ENCODE data around the gene SPATA31C2. TPM values are rescaled to one million over a fixed set of nuclear protein-coding genes. Genes with fewer than 3 reads are reported as not detected.
"Not testable (repeated sequence)": the region's sequence is repeated elsewhere in the genome, so short reads cannot be mapped to it uniquely, and the experiment has no call there.

The SPATA31C2 gene
- total RNA-seq, 1 experiment from 2014 or later, result 0.15 TPM

DNA sequence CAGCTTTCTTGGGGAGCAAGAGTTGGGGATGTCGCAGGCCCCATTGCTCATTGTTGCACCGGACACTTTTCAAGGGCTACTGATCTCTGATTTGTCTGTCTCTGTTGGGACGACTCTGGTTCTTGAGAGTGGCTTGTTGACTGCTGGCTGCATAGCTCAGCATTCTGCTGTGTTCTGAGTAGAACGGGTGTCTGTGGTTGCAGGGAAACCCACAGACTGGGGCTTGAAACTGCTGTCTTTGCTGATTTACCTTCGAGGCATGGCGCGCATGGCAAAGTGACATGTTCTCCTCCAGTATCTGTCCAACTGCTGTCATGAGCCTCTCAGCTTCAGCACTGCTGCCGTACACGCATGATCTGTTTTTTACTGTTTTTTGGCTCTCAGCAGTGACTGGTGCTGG, 8.7 kb downstream of the SPATA31C2 start:
- H4K91ac ChIP-seq (ENCODE audit: insufficient read length, low read depth, low read length); H3K79me2 ChIP-seq (ENCODE audit: insufficient read depth, low read length); H3K9me3 ChIP-seq (ENCODE audit: control insufficient read depth, low read depth, low read length); H3K4ac ChIP-seq (ENCODE audit: low read depth, low read length); H2BK5ac ChIP-seq (ENCODE audit: insufficient read length, low read length); H3K79me1 ChIP-seq (ENCODE audit: insufficient read depth, low read depth, low read length, poor library complexity, severe bottlenecking); H3K27ac Mint-ChIP-seq; H2BK20ac ChIP-seq (ENCODE audit: low read depth, low read length, poor library complexity, severe bottlenecking); H3K27ac ChIP-seq (ENCODE audit: insufficient read length, low read depth, low read length); H4K20me1 ChIP-seq (ENCODE audit: control insufficient read depth, insufficient read depth, insufficient read length); H3K4me1 ChIP-seq (ENCODE audit: insufficient read depth, low read length); H3K4me2 ChIP-seq (ENCODE audit: insufficient read depth, insufficient read length, low read length); H3K23ac ChIP-seq (ENCODE audit: insufficient read length, low read depth, low read length); H2AFZ ChIP-seq (ENCODE audit: low read length); H3K36me3 Mint-ChIP-seq (ENCODE audit: insufficient read depth in 1 of 3, low read depth in 3 of 3); H2BK12ac ChIP-seq (ENCODE audit: insufficient read length, low read depth, low read length); H2AK5ac ChIP-seq (ENCODE audit: insufficient read length, low read length); H3K14ac ChIP-seq (ENCODE audit: insufficient read depth, low read length); H3K18ac ChIP-seq (ENCODE audit: insufficient read length, low read depth, low read length); H3K4me1 Mint-ChIP-seq; H2BK120ac ChIP-seq (ENCODE audit: low read depth, low read length, poor library complexity, severe bottlenecking); H3K56ac ChIP-seq (ENCODE audit: insufficient read length, low read depth, low read length); H3K9me3 Mint-ChIP-seq; H3K9ac ChIP-seq (ENCODE audit: extremely low read depth, insufficient read length, low read length); H4K8ac ChIP-seq (replicated peaks; ENCODE audit: insufficient read length, low read depth, low read length); H4K5ac ChIP-seq (ENCODE audit: insufficient read length, low read depth, low read length); DNase-seq; H3K27me3 ChIP-seq (ENCODE audit: insufficient read depth, low read length); H3K27me3 Mint-ChIP-seq (ENCODE audit: low read depth); H2BK15ac ChIP-seq (ENCODE audit: low read depth, low read length); H3T11ph ChIP-seq (ENCODE audit: low read length); H3K23me2 ChIP-seq (ENCODE audit: insufficient read length, low read depth, low read length, poor library complexity, severe bottlenecking); H3K4me3 Mint-ChIP-seq: not testable (repeated sequence)
- WGBS (ENCODE audit: extremely low coverage, insufficient read length, low lambda C conversion rate), result no CpG with 5 or more reads among the region's 9 CpGs

GRCh38 chr9:88127700-88128300, 10.5 kb downstream of the SPATA31C2 start:
- H2BK5ac ChIP-seq (ENCODE audit: insufficient read length, low read length); H2BK120ac ChIP-seq (ENCODE audit: low read depth, low read length, poor library complexity, severe bottlenecking); H2AFZ ChIP-seq (ENCODE audit: low read length); H3K27ac ChIP-seq (ENCODE audit: insufficient read length, low read depth, low read length); H4K20me1 ChIP-seq (ENCODE audit: control insufficient read depth, insufficient read depth, insufficient read length); H3K56ac ChIP-seq (ENCODE audit: insufficient read length, low read depth, low read length); H3K4ac ChIP-seq (ENCODE audit: low read depth, low read length); H3K4me3 Mint-ChIP-seq; H3K27me3 ChIP-seq (ENCODE audit: insufficient read depth, low read length); H3K4me2 ChIP-seq (ENCODE audit: insufficient read depth, insufficient read length, low read length); H3K23me2 ChIP-seq (ENCODE audit: insufficient read length, low read depth, low read length, poor library complexity, severe bottlenecking); H3T11ph ChIP-seq (ENCODE audit: low read length); H3K4me1 Mint-ChIP-seq; H3K9me3 ChIP-seq (ENCODE audit: control insufficient read depth, low read depth, low read length); H3K79me1 ChIP-seq (ENCODE audit: insufficient read depth, low read depth, low read length, poor library complexity, severe bottlenecking); H2BK12ac ChIP-seq (ENCODE audit: insufficient read length, low read depth, low read length); DNase-seq; H3K36me3 Mint-ChIP-seq (ENCODE audit: insufficient read depth in 1 of 3, low read depth in 3 of 3); H2BK20ac ChIP-seq (ENCODE audit: low read depth, low read length, poor library complexity, severe bottlenecking); H3K23ac ChIP-seq (ENCODE audit: insufficient read length, low read depth, low read length); H4K91ac ChIP-seq (ENCODE audit: insufficient read length, low read depth, low read length); H3K18ac ChIP-seq (ENCODE audit: insufficient read length, low read depth, low read length); H3K9me3 Mint-ChIP-seq; H3K27ac Mint-ChIP-seq; H3K14ac ChIP-seq (ENCODE audit: insufficient read depth, low read length); H4K5ac ChIP-seq (ENCODE audit: insufficient read length, low read depth, low read length); H3K79me2 ChIP-seq (ENCODE audit: insufficient read depth, low read length); H3K9ac ChIP-seq (ENCODE audit: extremely low read depth, insufficient read length, low read length); H2AK5ac ChIP-seq (ENCODE audit: insufficient read length, low read length); H3K4me1 ChIP-seq (ENCODE audit: insufficient read depth, low read length); H3K27me3 Mint-ChIP-seq (ENCODE audit: low read depth); H4K8ac ChIP-seq (replicated peaks; ENCODE audit: insufficient read length, low read depth, low read length); H2BK15ac ChIP-seq (ENCODE audit: low read depth, low read length): not testable (repeated sequence)
- no CpG with 5 or more reads among the region's 13 CpGs for WGBS (ENCODE audit: extremely low coverage, insufficient read length, low lambda C conversion rate)

Data from H9 (cell line).